Activated CD4-positive, alpha-beta T cell treated with anti-CD3 and anti-CD28 coated beads, Interleukin-2, amount 50 U/mL, for 16 hours (primary cell): ENCODE results near the gene USP54.
"Not testable (repeated sequence)": the region's sequence is repeated elsewhere in the genome, so short reads cannot be mapped to it uniquely, and the experiment has no call there.

Source experiments
- DNase-seq: peaks from one replicate; pipeline ENCODE4 v3.0.0-alpha.2; 2020

USP54 gene, protein sequence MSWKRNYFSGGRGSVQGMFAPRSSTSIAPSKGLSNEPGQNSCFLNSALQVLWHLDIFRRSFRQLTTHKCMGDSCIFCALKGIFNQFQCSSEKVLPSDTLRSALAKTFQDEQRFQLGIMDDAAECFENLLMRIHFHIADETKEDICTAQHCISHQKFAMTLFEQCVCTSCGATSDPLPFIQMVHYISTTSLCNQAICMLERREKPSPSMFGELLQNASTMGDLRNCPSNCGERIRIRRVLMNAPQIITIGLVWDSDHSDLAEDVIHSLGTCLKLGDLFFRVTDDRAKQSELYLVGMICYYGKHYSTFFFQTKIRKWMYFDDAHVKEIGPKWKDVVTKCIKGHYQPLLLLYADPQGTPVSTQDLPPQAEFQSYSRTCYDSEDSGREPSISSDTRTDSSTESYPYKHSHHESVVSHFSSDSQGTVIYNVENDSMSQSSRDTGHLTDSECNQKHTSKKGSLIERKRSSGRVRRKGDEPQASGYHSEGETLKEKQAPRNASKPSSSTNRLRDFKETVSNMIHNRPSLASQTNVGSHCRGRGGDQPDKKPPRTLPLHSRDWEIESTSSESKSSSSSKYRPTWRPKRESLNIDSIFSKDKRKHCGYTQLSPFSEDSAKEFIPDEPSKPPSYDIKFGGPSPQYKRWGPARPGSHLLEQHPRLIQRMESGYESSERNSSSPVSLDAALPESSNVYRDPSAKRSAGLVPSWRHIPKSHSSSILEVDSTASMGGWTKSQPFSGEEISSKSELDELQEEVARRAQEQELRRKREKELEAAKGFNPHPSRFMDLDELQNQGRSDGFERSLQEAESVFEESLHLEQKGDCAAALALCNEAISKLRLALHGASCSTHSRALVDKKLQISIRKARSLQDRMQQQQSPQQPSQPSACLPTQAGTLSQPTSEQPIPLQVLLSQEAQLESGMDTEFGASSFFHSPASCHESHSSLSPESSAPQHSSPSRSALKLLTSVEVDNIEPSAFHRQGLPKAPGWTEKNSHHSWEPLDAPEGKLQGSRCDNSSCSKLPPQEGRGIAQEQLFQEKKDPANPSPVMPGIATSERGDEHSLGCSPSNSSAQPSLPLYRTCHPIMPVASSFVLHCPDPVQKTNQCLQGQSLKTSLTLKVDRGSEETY (N-terminal part only)

DNA sequence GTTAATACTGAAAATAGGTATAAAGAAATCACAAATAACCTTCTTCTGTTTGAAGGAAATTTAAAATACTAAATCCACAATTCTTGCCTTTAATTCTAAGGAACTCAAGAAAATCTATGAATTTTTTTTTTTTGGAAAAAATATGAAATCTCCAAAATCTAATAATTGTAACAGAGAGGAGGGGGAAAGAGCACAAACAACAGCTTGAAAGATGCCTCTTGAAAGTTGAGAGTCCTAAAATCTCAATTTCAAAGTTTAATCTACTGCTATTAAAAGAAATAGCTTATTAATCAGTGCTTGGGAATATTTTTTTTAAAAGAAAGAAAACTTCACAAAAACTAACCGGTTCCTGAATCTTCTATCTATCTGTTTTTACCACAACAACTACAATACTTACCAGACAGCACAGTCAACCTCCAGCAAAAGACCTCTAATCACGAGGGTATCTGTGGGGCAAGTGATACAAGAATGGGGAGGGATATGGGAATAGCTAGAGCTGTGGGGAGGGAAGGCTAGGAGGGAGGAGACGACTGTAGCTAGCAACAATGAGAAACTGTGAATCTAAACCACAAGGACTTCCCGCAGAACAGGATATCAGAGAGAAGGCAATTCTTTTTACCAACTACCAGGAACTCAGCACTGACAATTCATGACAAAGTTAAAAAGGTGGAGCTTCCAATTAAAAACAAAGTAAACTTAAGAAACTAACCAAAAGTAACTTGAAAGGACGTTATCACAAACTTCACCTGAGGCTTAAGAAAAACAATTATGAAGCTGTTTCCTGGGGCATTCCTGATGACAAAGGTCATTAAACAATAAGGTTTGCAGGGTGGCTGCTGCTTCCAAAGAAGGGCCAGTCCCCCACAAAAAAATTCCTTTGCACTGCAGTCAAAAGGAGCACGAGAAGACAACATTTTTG is at the start of gene USP54:
Gene USP54, minus strand, starts transcription at position 462 of the 919 bp plus-strand sequence. CDS start 15,684 bp downstream, outside the sequence.
- DNase-seq, result peak; percentile 5

DNA sequence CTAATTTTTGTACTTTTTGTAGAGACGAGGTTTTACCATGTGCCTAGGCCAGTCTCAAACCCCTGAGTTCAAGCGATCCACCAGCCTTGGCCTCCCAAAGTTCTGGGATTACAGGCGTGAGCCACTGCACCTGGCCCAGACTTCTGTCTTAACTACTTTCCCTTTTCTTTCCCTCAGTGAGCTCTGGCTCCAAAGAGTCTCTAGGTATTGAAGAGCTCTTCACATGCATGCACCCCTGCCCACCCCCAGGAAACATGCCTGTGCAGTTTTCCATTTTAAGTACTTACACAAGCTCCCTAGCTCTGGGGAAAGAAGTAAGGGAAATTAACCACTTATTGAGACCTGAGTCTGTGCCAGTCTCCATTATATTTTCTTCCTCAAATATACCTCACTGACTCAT is 48.1 kb upstream of the USP54 start:
- DNase-seq, result no peak

DNA sequence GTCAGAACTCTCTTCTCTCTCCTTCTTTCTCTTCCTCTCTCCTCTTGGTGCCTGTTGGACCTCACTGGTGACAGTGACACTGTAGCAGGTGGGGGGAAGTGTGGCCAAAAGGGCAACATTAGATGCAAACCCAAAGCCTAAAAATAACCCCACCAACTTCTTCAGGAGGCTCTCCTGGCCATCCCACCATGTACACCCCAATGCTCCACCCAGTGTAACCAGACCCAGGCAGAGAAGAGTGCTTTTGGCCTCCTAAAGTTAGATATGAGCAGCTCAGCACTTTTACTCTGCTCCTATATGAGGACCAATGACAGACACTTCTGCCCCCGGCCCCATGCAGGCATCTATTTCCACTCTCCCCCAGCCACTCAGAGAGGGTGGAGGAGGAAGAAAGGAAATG is 44.6 kb upstream of the USP54 start:
- no peak for DNase-seq

DNA sequence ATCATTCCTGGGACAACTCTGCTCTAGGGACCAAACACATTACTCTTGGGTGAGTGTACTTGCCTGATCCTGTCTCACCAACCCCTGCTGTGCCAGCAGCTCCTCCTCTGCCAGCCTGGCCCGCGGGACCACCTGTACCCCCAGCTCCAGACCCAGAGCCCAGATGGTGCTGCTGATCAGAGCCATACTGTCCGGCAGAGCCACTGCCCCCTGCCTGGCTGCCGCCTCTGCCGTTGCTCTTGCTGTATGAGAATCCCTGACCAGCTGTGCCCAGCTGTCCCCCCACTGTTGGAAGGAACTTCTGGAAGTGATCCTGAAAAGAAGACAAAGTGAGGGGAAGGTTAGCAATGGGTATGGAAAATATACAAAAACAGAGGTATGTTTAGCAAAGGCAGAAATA is 43.3 kb upstream of the USP54 start:
- DNase-seq, result no peak

DNA sequence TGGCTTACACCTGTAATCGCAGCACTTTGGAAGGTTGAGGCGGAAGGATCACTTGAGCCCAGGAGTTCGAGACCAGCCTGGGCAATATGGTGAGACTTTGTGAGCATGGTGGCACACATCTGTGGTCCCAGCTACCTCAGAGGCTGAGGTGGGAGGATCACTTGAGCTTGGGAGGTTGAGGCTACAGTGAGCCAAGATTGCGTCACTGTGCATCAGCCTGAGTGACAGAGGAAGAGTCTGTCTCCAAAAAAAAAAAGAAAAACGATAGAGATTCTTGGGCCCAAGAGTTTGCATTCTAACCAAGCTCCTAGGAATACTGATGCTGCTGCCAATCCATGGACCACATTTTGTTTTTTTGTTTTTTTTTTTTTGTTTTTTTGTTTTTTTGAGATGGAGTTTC is 38.0 kb upstream of the USP54 start:
- no peak for DNase-seq

DNA sequence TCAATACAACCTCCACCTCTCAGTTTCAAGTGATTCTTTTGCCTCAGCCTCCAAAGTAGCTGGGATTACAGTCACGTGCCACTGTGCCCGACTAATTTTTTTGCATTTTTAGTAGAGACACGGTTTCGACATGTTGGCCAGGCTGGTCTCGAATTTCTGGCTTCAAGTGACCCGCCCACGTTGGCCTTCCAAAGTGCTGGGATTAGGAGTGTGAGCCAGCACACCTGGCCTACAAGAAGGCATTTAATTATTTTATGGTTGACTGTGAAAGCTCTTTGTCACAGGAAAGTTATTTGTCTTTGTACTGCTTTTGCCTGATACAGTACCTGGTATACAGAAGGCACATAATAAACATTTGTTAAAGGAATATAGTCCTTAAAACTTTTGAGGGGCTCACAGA is 37.3 kb upstream of the USP54 start:
- DNase-seq, result no peak

DNA sequence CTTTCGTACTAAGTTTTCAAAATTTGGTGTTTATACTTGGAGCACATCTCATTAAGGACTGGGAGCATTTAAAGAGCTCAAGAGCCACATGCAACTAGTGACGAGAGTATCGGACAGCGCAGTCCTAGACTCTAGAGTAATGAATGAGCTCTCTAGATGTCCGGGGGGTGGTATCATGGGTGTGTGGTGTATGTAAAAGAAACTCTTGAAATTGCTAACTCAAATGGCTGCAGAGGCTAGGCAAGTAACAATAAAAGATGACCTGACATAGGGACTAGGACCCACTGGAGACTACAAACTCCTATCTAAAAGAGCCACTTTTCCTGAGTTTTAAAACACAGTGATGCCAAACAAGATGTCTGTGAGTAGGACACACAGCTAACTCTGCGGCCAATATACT is 36.2 kb upstream of the USP54 start:
- no peak for DNase-seq

DNA sequence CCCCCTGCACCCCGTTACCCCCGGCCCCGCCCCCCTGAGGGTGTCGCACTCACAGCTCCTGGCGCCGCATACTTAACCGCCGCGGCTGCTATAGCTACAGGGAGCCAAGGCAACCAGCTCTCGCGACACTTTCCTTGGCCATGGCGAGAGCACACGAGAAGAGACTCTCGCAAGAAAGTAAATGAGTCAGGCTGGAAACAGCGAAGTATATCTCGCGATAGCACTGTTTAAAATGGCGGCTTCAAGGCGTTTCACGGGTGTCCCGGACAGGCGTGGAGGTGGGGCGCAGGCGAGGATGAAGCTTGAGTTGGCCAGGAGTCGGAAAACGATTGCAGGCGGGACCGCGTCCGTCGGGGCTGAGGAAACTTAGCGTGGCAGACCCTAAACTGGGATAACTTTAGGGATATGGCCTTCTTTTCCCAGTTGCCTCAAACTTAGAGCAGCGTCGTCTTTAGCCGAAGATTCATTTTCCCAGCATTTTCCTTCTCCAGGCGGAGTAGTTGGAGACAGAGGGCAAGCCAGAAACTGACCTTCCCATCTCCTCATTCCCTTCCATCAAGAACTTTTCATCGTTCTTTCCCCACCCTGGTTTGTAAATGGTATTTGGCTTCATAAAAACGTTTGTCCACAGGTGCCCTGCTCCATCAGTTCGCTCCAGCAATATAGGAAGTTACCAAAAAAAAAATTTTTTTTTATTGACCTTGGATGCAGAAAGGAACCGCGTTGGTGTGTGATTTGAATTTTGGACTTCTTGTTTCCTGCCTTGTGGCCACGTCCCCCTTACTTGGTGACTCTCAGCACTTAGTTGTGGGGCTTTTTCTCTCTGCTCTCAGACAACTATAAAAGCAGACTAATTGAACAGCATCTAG is 35.0 kb upstream of the USP54 start:
- peak; percentile 96 for DNase-seq

DNA sequence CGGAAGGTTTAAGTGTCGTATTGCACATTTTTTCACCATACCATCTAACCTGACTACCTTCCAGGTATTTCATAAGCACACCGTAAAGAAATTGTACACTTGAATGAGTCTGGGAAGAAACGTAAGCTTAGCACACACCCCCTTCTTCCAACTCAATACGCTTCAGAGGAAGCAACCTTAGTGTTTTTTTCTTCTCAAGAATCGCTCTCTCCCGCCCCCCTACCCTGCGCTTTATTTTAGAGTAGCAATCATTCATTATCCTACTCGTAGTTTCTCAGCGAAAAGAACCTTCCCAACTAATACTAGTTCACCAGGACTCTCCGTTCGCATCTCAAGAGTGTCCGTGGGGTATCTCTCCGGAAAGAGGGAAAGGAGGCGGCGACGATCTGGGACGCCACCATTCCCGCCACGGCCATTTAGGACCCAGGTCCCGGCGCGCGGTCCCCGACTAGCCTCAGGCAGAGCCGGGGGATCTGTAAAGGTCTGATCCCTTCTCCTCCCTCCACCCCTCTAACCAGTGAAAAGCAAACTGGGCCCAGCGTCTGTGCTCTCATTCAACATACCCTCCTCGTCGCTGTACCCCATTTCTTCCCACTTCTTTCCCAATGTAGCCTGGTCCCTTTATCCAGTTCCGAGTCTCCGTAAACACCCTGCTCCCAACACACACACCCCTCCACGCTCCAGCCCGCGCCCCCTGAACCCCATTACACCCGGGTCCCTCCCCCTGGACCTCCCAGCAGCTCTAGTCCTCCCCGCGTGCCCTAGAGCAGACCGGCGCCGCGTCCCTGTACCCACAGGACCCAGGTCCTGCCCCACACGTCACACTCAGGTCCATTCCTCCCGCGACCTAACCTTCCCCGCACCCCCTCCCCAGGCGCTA is 34.1 kb upstream of the USP54 start:
- DNase-seq, result no peak

DNA sequence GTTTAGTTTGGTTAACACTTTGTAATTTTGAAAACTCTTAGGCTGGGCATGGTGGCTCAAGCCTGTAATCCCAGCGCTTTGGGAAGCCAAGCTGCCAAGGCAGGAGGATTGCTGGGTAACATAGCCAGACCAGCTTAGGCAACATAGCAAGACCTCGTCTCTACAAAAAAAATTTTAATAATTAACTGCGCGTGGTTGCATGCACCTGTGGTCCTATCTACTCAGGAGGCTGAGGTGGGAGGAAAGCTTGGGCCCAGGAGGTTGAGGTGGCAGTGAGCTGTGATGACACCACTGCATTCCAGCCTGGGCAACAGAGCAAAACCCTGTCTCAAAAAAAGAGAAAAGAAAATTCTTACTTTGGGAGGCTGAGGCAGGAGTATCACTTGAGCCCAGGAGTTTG is 31.9 kb upstream of the USP54 start:
- no peak for DNase-seq

DNA sequence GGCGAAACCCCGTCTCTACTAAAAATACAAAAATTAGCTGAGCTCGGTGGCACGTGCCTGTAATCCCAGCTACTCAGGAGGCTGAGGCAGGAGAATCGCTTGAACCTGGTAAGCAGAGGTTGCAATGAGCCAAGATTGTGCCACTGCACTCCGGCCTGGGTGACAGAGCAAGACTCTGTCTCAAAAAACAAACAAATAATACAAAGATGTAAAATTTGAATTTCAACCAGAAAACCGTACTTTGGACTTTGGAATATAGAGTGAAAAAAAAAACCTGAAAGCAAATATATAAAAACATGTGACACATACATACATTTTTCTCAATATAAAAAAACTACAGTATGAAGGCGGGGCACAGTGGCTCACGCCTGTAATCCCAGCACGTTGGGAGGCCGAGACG is 29.8 kb upstream of the USP54 start:
- not testable (repeated sequence) for DNase-seq

DNA sequence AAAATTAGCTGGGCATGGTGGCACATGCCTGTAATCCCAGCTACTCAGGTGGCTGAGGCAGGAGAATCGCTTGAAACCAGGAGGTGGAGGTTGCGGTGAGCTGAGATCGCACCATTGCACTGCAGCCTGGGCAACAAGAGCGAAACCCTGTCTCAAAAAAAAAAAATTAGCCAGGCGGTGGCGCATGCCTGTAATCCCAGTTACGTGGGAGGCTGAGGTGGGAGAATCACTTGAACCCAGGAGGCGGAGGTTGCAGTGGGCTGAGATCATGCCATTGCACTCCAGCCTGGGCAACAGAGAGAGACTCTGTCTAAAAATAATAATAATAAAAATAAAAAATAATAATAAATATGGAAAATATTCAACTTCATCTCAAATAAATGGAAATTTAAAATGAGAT is 26.0 kb upstream of the USP54 start:
- DNase-seq, result not testable (repeated sequence)

DNA sequence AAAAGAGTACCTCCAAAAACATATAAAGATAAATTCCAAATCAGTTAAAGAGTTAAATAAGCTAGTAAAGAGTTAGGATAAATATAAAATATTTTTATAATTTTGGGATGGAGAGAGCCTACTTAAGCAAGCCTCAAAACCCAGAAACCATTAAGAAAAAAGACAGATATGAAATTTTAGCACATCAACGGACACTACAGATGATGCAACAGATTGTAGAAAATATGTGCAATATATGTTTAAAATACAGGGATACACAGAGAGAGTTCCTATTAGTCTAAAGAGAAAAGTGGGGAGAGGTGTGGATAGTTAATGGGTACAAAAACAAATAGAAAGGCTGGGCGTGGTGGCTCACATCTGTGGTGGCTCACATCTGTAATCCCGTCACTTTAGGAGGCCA is 23.6 kb upstream of the USP54 start:
- DNase-seq, result no peak

DNA sequence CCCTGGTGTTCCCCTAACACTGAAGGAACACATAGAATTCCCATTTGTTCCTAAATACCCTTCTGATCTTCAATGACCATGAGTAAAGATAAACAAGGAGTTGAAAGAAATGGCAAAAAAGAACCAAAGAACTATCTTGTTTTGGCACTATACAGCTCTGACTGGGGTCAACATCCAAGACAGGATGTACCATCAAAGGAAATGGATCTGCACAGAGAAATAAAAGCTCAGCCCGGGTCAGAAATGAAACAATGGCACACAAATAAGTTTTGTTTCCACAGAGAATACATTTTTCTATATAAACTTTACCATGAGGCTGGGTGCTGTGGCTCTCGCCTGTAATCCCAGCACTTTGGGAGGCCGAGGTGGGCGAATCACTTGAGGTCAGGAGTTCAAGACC is 18.0 kb upstream of the USP54 start:
- no peak for DNase-seq

DNA sequence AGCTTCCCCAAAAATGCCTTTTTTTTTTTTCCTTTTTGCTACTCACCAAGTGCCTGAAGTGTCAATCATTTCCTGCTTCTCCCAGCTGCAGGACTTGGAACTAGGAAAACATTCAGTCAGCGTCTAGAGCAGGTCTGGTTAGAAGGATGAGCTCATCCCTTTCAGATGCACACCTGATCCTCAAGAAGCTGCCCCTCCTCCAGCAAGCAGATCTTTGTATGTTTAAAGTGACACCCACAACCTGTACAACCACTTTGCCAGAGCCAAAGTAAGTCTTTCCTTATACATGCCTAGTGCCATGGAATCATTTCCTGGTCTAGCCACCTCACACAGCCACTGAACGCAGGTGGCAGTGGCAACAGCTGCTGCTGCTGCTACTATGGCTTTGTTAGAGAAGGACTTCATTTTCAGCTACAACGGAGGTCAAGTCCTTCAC is 10.4 kb upstream of the USP54 start:
- no peak for DNase-seq

DNA sequence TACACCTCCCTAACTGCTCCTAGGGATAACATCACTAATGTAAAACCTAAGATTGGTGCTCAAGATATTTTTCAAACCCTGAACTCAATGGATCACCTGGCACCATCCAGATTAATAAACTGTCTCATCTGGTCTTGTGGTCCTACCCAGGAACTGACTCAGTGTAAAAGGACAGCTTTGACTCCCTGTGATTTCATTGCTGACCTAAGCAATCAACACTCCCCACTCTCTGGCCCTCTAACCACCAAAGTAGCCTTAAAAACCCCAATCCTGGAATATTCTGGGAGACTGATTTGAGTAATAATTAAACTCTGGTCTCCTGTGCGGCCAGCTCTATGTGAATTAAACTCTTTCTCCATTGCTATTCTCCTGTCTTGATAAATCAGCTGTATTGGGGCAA is 6.2 kb upstream of the USP54 start:
- DNase-seq, result no peak

DNA sequence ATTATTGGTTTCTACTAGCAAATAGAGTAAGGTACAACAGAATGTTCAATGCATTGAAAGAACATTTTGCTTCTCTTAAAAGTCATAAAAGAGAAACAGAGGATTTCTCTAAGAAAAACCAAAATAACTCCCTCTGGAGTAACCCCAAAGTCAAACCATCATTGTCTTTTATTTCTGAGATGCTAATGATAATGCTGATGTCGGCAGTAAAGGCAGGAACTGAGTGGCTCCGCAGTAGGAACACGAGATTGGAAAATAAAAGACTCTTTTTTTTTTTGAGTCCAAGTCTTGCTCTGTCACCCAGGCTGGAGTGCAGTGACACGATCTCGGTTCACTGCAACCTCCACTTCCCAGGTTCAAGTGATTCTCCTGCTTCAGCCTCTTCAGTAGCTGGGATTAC is 2.7 kb upstream of the USP54 start:
- no peak for DNase-seq

DNA sequence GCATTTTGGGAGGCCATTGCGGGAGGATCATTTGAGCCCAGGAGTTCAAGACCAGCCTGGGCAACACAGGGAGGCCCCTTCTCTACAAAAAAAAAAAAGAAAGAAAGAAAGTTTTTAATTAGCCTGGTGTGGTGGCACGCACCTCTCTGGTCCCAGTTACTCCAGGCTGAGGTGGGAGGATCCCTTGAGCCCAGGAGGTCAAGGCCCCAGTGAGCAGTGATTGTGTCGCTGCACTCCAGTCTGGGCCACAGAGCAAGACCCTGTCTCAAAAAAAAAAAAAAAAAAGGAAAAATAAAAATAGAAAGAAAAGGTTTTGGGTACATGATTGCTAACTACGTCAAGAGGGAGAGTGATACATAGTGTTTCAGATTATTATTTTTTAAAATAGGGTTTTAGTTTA is 2.0 kb upstream of the USP54 start:
- no peak for DNase-seq

DNA sequence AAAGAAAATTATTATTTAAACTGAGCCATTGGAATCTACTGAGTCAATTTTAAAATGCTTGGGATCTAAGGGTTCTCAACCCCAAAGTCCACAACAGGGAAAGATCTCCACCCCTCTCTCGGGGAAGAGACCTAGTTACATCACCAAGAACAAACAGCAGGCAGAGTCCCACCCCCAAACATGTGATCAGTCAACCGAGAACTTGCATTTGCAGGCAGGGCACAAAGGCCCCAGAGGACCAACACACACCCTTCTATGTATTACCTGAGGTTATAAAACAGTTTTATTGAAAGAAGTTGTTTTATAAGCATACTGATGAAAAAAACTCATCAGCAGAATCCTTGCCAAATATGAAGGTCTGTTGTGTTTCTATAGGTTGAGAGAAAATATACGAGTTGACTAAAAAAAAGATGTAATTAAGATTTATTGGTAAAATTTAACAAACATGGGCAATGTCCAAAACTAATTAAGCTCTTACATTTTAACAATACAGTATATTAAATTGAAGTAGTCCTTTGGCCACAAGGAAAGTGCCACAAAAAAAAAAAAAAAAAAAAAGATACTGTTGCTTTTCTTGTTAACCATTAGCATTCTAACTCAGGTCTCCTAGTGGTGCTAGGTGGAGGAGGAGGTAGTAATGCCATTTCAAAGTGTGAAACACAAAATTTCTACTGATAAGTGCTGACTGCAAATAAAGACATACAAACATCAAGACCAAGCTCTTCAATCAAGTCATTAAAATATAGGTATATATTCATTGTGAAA is 975 bp upstream of the USP54 start:
- peak; percentile 20 for DNase-seq
